ENCODE results near the gene PIPOX. TPM values are rescaled to one million over a fixed set of nuclear protein-coding genes. Genes with fewer than 3 reads are reported as not detected.

PIPOX gene
- total and polyA plus RNA-seq, 2 experiments from 2014 or later = 10.2 to 15.8 TPM

- TF ChIP-seq EZH2 (IDR thresholded peaks at IDR 0.05; ENCODE audit: borderline replicate concordance) (no peak), EZH2phosphoT487 (IDR thresholded peaks at IDR 0.05; ENCODE audit: low read depth, severe bottlenecking, unreplicated experiment) (no peak)
- TF ChIP-seq, protein P1, sequence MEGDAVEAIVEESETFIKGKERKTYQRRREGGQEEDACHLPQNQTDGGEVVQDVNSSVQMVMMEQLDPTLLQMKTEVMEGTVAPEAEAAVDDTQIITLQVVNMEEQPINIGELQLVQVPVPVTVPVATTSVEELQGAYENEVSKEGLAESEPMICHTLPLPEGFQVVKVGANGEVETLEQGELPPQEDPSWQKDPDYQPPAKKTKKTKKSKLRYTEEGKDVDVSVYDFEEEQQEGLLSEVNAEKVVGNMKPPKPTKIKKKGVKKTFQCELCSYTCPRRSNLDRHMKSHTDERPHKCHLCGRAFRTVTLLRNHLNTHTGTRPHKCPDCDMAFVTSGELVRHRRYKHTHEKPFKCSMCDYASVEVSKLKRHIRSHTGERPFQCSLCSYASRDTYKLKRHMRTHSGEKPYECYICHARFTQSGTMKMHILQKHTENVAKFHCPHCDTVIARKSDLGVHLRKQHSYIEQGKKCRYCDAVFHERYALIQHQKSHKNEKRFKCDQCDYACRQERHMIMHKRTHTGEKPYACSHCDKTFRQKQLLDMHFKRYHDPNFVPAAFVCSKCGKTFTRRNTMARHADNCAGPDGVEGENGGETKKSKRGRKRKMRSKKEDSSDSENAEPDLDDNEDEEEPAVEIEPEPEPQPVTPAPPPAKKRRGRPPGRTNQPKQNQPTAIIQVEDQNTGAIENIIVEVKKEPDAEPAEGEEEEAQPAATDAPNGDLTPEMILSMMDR (IDR thresholded peaks at IDR 0.05; ENCODE audit: poor library complexity) = no peak
- H3K9me2 ChIP-seq (replicated peaks; ENCODE audit: insufficient read depth) = no peaks in the 10 kb centered on the region
- no peak overlapping the region for H3K4me3 ChIP-seq
- 92% methylated on average over 6 of the region's 6 CpGs for WGBS (ENCODE audit: low lambda C conversion rate, missing lambda C conversion rate)
- DNase-seq (ENCODE audit: low spot score) = no peak
- H3K4me2 ChIP-seq = no peak overlapping the region
- H3K36me3 ChIP-seq (replicated peaks; ENCODE audit: insufficient read depth, low read depth) = no peaks in the 10 kb centered on the region
- H3K79me2 ChIP-seq = no peaks in the 10 kb centered on the region
- no peaks in the 10 kb centered on the region for H3K27me3 ChIP-seq
- no peaks in the 10 kb centered on the region for H3K4me1 ChIP-seq (ENCODE audit: insufficient read depth)
- no peak overlapping the region for H3K27ac ChIP-seq
- no peak overlapping the region for H2AFZ ChIP-seq
- no peaks in the 10 kb centered on the region for H4K20me1 ChIP-seq (ENCODE audit: insufficient read depth, poor library complexity, severe bottlenecking)
- no peaks in the 10 kb centered on the region for H3K9me3 ChIP-seq (ENCODE audit: low read depth)
These were observed 52.5 kb downstream of the PIPOX start for GRCh38 chr17:29095439-29095838.

GRCh38 chr17:29096094-29096493, 53.2 kb downstream of the PIPOX start:
- Histone ChIP-seq H3K79me2 (no peaks in the 10 kb centered on the region), H3K27me3 (no peaks in the 10 kb centered on the region), H3K9me2 (replicated peaks; ENCODE audit: insufficient read depth) (no peaks in the 10 kb centered on the region), H3K27ac (no peak overlapping the region), H3K9me3 (ENCODE audit: low read depth) (no peaks in the 10 kb centered on the region), H3K4me2 (no peak overlapping the region), H3K36me3 (replicated peaks; ENCODE audit: insufficient read depth, low read depth) (no peaks in the 10 kb centered on the region), H3K4me1 (ENCODE audit: insufficient read depth) (no peaks in the 10 kb centered on the region), H4K20me1 (ENCODE audit: insufficient read depth, poor library complexity, severe bottlenecking) (no peaks in the 10 kb centered on the region), H2AFZ (no peak overlapping the region), H3K4me3 (no peak overlapping the region)
- TF ChIP-seq EZH2 (IDR thresholded peaks at IDR 0.05; ENCODE audit: borderline replicate concordance) (no peak), EZH2phosphoT487 (IDR thresholded peaks at IDR 0.05; ENCODE audit: low read depth, severe bottlenecking, unreplicated experiment) (no peak)
- TF ChIP-seq, protein P1 (IDR thresholded peaks at IDR 0.05; ENCODE audit: poor library complexity) = no peak
- DNase-seq (ENCODE audit: low spot score) = no peak
- WGBS (ENCODE audit: low lambda C conversion rate, missing lambda C conversion rate) = 80% methylated on average over 6 of the region's 6 CpGs

DNA sequence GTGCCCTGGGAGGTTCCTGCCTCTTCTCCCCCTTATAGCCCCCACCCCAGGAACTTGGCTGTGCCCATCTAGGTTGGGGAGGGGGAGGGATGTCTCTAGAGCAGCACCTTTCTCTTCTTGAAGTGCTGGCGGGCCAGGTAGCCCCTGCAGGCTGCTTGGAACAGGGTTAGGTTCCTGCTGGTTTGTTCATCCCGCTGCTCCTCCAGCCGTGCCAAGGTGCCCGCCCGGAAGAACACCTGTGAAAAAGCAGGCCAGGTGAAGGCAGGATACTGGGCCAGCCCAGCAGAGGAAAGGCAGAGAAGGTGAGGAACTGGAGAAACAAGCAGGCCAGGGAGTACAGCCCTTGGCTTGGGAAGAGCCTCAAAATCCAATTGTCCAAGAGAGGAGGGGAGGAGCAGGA, 56.6 kb downstream of the PIPOX start:
- H4K20me1 ChIP-seq (ENCODE audit: insufficient read depth, poor library complexity, severe bottlenecking) = no peaks in the 10 kb centered on the region
- H3K4me3 ChIP-seq = no peak overlapping the region
- 93% methylated on average over 5 of the region's 5 CpGs for WGBS (ENCODE audit: low lambda C conversion rate, missing lambda C conversion rate)
- no peaks in the 10 kb centered on the region for H3K79me2 ChIP-seq
- no peaks in the 10 kb centered on the region for H3K36me3 ChIP-seq (replicated peaks; ENCODE audit: insufficient read depth, low read depth)
- no peak overlapping the region for H2AFZ ChIP-seq
- H3K9me3 ChIP-seq (ENCODE audit: low read depth) = no peaks in the 10 kb centered on the region
- H3K4me1 ChIP-seq (ENCODE audit: insufficient read depth) = no peaks in the 10 kb centered on the region
- no peak for TF ChIP-seq EZH2phosphoT487 (IDR thresholded peaks at IDR 0.05; ENCODE audit: low read depth, severe bottlenecking, unreplicated experiment)
- TF ChIP-seq, protein P1 (IDR thresholded peaks at IDR 0.05; ENCODE audit: poor library complexity) = no peak
- no peak for TF ChIP-seq EZH2 (IDR thresholded peaks at IDR 0.05; ENCODE audit: borderline replicate concordance)
- DNase-seq (ENCODE audit: low spot score) = no peak
- no peak overlapping the region for H3K27ac ChIP-seq
- H3K4me2 ChIP-seq = no peak overlapping the region
- no peaks in the 10 kb centered on the region for H3K27me3 ChIP-seq
- no peaks in the 10 kb centered on the region for H3K9me2 ChIP-seq (replicated peaks; ENCODE audit: insufficient read depth)

DNA sequence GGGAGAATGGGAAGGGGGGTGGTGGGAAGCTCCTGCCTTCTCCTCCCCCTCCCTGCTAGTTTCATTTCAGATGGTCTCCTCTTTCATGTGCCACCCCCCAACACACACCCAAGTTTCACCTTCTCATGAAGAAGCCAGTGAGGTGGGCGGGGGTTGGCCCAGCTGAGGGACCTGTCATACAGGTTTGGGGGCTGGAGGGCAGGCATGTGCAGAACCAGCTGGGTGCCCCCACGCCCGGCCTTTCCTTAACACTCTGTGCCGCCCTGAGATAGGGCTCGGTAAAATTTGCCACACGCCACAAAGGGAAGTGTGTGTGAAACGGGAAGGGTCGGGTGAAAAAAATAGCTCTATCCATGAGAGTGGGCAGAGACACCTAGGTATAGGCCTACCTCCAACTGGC, 57.4 kb downstream of the PIPOX start:
- Histone ChIP-seq H3K4me1 (ENCODE audit: insufficient read depth) (no peaks in the 10 kb centered on the region), H4K20me1 (ENCODE audit: insufficient read depth, poor library complexity, severe bottlenecking) (no peaks in the 10 kb centered on the region), H3K9me2 (replicated peaks; ENCODE audit: insufficient read depth) (no peaks in the 10 kb centered on the region), H3K79me2 (no peaks in the 10 kb centered on the region), H3K27ac (no peak overlapping the region), H3K4me2 (no peak overlapping the region), H3K9me3 (ENCODE audit: low read depth) (no peaks in the 10 kb centered on the region), H3K27me3 (no peaks in the 10 kb centered on the region), H3K36me3 (replicated peaks; ENCODE audit: insufficient read depth, low read depth) (no peaks in the 10 kb centered on the region), H3K4me3 (no peak overlapping the region), H2AFZ (no peak overlapping the region)
- TF ChIP-seq EZH2phosphoT487 (IDR thresholded peaks at IDR 0.05; ENCODE audit: low read depth, severe bottlenecking, unreplicated experiment) (no peak), EZH2 (IDR thresholded peaks at IDR 0.05; ENCODE audit: borderline replicate concordance) (no peak)
- TF ChIP-seq, protein P1 (IDR thresholded peaks at IDR 0.05; ENCODE audit: poor library complexity) = no peak
- DNase-seq (ENCODE audit: low spot score) = no peak
- 83% methylated on average over 8 of the region's 8 CpGs for WGBS (ENCODE audit: low lambda C conversion rate, missing lambda C conversion rate)
